OCI-M2 (cell line): Measurements from ENCODE around the gene CENPP.
"Not testable (repeated sequence)": the region's sequence is repeated elsewhere in the genome, so short reads cannot be mapped to it uniquely, and the experiment has no call there.

Source experiments
- DNase-seq: peaks from one replicate; lab custom pipeline; 2025; ENCODE audit not compliant: unreplicated experiment; lab: John Stamatoyannopoulos, UW

The CENPP gene

GRCh38 chr9:92377876-92378275 lies 52.1 kb downstream of the CENPP start:
- no peak for DNase-seq

DNA sequence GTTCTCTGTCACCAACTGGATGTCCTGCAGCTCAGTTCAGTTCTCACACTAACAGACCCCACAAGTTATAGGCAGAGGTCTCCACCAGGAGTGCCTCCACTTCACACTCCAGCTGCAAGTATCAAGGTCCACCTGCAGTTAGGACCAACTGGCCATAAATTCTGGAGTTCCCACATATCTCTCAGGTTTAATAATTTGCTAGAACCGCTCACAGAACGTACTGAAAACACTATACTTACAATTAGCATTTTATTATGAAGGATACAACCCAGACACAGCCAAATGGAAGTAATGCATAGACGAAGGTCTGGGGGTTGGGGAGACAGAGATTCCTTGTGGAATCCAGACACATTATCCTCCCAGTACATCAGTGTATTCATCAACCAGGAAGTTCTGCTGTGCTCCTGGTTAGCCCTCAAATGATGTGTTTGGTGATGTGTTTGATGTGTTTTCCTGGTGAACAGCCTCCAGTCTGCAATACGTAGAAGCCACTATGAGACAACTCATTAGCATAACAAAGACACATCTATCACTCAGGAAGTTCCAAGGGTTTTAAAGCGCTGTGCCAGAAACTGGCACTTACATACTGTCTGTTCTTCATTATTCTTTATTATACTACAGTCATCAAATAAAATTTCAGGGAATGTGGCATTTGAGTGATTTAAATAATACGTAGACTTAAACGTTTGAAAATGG lies 53.3 kb downstream of the CENPP start:
- no peak for DNase-seq

DNA sequence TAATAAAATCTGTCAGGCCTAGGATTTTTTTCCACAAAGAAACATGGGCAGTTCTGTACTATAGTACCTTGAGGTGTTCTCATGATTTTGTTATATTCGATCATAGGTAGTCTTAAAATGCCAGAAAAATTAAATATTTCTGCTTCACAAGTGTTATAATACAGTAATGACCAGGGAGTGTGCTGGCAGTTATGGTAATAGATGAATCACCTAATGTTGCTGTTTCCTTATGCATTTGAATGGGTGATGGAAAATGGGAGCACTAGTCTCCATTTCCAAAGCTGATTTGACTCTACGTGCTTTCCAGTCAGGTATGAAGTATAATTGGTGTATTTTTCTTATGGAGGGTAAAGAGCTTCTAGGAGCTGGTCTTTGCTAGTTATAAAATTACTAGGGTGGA lies 54.9 kb downstream of the CENPP start:
- DNase-seq = no peak

DNA sequence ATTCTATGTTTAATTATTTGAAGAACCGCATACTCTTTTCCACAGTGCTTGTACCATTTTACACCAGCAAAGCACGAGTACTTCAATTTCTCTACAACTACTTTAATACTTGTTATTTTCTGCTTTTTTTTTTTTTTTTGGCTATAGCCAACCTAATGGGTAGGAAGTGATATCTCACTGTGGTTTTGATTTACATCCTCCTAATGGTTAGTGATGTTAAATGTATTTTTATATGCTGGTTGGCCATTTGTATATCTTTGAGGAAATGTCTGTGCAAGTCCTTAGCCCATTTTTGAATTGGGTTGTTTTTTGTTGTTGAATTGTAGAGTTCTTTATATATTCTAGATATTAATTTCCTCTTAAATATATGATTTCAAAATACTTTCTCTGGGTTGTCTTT lies 56.0 kb downstream of the CENPP start:
- no peak for DNase-seq

GRCh38 chr9:92384375-92384774 lies 58.6 kb downstream of the CENPP start:
- DNase-seq = no peak

DNA sequence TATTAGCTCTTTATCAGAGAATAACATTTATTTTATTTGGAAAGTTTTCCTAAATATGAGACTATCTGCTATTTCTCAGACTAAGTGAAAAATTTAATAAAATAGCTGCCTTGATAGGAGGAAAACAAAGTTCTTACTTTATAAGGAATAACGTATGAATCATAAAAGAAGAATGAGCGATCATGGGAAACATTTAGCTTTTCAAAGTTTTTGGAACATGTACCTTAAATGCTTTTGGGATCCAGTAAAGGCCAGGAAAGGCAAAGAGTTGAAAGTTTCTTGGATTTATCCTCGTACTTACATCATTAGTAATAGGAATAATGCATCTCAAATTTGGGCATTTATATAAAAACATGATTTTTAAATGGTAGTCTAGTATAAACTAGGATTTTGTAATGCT lies 59.2 kb downstream of the CENPP start:
- no peak for DNase-seq

DNA sequence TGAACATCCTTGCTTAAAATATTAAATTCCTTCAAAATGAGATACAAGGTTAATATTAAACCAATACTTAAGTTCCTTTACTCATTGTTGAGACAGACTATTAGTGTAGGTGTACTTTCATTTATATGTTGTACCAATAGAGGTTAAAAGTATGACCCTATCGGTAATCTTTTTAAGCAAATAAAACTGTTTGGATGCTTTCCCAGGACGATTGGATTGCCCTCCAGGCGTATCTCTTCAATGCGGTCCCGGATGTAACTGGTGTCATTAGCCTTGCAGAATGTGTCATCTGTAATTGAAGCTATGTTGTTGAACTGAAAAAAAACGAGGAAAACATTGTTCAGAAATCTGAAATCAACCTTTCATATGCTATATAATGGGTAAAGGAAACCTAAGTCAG lies 59.7 kb downstream of the CENPP start:
- no peak for DNase-seq

GRCh38 chr9:92385953-92386352 lies 60.2 kb downstream of the CENPP start:
- DNase-seq = no peak

DNA sequence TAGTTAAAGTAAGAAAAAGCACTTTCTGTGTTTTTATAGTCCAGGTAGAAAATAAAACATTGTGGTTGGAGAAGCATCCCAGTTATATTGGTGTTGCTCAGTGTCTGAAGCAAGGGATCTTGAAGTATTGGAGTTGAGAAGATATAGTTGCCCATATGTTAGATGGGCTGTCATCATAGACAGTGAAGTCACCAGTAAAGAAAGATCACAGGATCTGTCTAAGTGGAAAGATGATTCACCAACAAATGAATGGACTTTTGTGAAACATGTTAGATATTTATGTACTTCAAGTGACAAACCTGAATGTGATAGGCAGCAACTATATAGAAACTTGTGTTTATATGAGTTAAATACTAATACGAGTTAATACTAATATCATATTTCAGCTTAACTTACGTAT lies 66.9 kb downstream of the CENPP start:
- no peak for DNase-seq

DNA sequence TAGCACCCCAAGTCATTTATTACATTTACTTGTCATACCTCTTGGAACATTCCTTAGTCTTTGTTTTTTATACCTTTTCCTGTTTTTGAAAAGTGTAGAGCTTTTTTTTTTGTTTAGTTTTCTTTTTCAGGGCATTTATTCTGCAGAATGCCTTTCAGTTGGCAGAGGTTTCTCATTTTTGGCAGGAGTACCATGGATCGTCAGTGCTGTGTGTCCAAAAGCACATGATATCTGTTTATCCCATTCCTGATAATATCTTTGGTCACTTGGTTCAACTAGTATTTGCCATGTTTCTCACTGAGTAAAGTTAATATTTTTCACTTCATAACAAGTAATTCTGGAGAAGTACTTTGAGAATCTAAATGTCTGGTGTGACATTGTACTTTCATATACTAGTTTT lies 67.9 kb downstream of the CENPP start:
- no peak for DNase-seq

DNA sequence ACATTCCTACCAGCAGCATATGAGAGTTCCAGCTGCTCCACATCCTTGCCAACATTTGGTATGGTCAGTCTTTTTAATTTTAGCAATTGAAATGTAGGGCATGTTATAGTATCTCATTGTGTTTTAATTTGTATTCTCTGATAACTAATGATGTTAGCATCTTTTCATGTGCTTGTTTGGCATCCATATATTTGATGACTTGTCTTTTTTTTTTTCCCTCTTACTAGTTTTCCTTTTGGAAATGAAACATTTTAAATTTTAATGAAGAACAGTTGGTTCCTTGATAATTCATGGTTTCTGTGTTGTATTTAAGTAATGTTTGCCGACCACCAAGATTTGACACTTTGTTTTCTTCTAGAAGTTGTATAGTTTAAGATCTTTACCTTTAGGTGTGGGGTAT lies 69.9 kb downstream of the CENPP start:
- DNase-seq = no peak

GRCh38 chr9:92397853-92398252 lies 72.1 kb downstream of the CENPP start:
- no peak for DNase-seq

- DNase-seq = no peak
These were observed 76.6 kb downstream of the CENPP start for GRCh38 chr9:92402360-92402759.

- DNase-seq = no peak
These were observed 77.3 kb downstream of the CENPP start for GRCh38 chr9:92402826-92403745.

DNA sequence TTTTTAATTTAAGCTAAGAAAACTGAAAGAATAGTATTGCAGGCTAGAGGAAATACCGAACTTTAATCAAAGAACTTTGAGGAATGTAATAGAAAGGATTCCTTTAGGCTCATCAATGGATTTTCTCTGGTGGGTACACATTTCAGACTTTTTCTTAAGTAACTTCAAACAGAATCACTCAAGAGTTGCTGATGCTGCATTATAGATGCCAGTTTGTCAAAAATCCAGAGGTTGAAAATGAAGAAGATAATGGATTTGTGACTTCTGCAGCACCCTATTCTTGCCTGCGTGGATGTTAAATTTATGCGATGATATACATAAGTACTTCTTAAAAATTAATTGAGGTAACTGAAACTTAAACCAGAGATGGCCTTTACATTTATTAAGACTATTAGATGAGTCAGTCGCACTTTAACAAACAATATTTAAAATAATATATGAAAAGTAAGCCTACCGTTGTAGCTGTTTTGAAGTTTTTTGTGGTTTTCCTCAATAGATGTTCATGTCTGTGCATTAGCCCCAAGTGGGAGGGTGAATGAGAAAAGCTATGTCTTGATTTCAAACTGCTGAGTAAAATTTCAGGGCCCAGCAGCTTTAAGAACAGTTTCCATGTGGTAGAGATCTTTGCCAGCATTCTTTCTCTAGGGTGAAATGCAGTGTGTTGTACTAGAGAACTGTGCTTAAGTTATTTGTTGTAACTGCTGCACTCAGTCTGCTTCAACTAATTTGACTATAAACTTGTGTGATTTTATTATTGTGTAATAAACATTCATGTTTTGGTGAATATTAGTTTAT lies 78.5 kb downstream of the CENPP start, which contains the start of gene OGN:
Gene OGN, minus strand, starts transcription at position 537 of the 795 bp plus-strand sequence. CDS start 1,171 bp downstream, outside the sequence.
- DNase-seq = no peak

DNA sequence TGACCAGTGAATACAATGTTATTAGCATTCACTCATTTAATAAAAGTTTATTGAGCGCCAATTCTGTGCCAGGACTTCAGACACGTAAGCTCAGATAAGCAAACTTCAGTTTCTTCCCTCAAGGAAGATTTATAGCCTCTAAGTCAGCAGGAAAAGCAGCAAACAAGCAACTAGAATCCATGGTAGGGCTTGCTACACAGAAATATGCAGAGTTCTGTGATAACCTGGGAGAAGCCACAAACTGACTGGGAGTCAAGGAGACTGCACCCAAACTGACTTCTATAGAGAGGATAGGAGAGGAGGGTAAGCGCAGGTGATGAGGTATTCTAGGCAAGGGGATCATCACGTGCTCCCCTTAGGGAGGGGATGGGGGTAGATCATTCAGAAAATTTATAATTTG lies 80.1 kb downstream of the CENPP start:
- no peak for DNase-seq

- DNase-seq = no peak
These were observed 80.7 kb downstream of the CENPP start for GRCh38 chr9:92406477-92406876.

- DNase-seq = no peak
These were observed 82.1 kb downstream of the CENPP start for GRCh38 chr9:92407818-92408217.

GRCh38 chr9:92408747-92409478 lies 83.2 kb downstream of the CENPP start:
- no peak for DNase-seq

DNA sequence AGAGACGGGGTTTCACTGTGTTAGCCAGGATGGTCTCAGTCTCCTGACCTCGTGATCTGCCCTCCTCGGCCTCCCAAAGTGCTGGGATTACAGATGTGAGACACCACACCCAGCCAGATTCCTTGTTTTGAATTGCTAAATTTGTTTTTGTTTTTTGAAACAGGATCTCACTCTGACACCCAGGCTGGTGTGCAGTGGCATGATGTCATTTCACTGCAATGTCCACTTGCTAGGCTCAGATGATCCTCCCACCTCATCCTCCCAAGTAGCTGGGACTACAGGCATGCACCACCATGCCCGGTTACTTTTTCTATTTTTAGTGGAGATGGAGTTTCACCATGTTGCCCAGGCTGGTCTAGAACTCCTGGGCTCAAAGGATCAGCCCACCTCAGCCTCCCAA lies 85.4 kb downstream of the CENPP start:
- DNase-seq = not testable (repeated sequence)

DNA sequence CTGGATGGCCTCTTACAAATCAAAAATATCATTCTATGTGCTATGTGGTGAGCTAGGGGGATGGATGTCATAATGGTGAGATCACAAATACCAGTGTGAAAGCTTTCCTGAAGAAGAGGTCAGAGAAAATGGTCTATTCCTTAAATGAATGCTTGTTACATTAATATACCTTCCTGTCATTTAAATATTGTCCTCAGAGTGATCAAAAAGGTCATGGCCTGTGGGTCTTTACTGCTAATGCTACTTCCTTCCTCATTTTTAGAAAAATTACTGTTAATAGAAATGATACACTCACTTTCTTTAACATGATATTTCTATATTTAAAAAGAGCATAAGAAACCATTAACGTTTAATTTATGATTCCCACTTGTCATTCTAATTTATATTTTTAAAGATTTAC lies 88.8 kb downstream of the CENPP start:
- DNase-seq = no peak
